ENCODE results near the gene SOS2. TPM values are rescaled to one million over a fixed set of nuclear protein-coding genes. Genes with fewer than 3 reads are reported as not detected.

Gene SOS2
- total RNA-seq, 4 donors from 2014 or later = 13.8 to 29.6 (median 18.6) TPM

- TF ChIP-seq POLR2A (IDR thresholded peaks at IDR 0.05) (no peak), CTCF (IDR thresholded peaks at IDR 0.05) (no peak)
- H3K27me3 ChIP-seq = no peaks in the 10 kb centered on the region
- no peak overlapping the region for H3K4me3 ChIP-seq
- no peak overlapping the region for H3K27ac ChIP-seq
- H3K36me3 ChIP-seq = peaks cover 0 to 65% (median 0%) of the 10 kb centered on the region in 3 donors
- DNase-seq = no peak
- peaks cover 0 to 9% (median 0%) of the 10 kb centered on the region in 3 donors for H3K4me1 ChIP-seq
- H3K9me3 ChIP-seq = no peaks in the 10 kb centered on the region
- 87 to 89% methylated on average over 5 of the region's 5 CpGs for WGBS, 2 donors
- intact Hi-C loops (cut with DNase I) = no loop called here
Measured at GRCh38 chr14:50121486-50121885, 109.9 kb downstream of the SOS2 start.

GRCh38 chr14:50117456-50117855 is 113.9 kb downstream of the SOS2 start:
- 84 to 88% methylated on average over 2 of the region's 2 CpGs for WGBS, 2 donors

GRCh38 chr14:50116966-50117365 is 114.4 kb downstream of the SOS2 start:
- Histone ChIP-seq H3K36me3 (peaks cover 0 to 59% (median 12%) of the 10 kb centered on the region in 3 donors), H3K4me3 (peak overlapping the region; percentile 68 to 96 (median 85)), H3K4me1 (peaks cover 6 to 31% (median 7%) of the 10 kb centered on the region in 3 donors), H3K27ac (peak overlapping the region; percentile 90 to 95 (median 94)), H3K27me3 (no peaks in the 10 kb centered on the region), H3K9me3 (no peaks in the 10 kb centered on the region)
- TF ChIP-seq POLR2A (IDR thresholded peaks at IDR 0.05) (no peak), CTCF (IDR thresholded peaks at IDR 0.05) (no peak)
- WGBS, 2 donors = 37 to 43% methylated on average over 2 of the region's 2 CpGs
- no peak for DNase-seq
- intact Hi-C loops (cut with DNase I) = no loop called here

More at GRCh38 chr14:50117456-50117855, 113.9 kb downstream of the SOS2 start:
- intact Hi-C loops (cut with DNase I) = no loop called here
- Histone ChIP-seq H3K4me3 (no peak overlapping the region), H3K27me3 (no peaks in the 10 kb centered on the region), H3K36me3 (peaks cover 0 to 54% (median 8%) of the 10 kb centered on the region in 3 donors), H3K4me1 (peaks cover 6 to 31% (median 7%) of the 10 kb centered on the region in 3 donors), H3K27ac (peak overlapping the region in 2 of 4 donors; percentile 90 to 94), H3K9me3 (no peaks in the 10 kb centered on the region)
- no peak for DNase-seq
- TF ChIP-seq POLR2A (IDR thresholded peaks at IDR 0.05) = no peak
- TF ChIP-seq CTCF (IDR thresholded peaks at IDR 0.05) = no peak

GRCh38 chr14:50116181-50116956 is 115.0 kb downstream of the SOS2 start, which contains the start of gene VCPKMT:
TSS of gene VCPKMT (minus strand) at chr14:50116572. CDS start at chr14:50116552, 20 bp downstream.
- 2 to 5% methylated on average over 4 to 20 of the region's 63 CpGs for WGBS, 2 donors
- Histone ChIP-seq H3K9me3 (no peaks in the 10 kb centered on the region), H3K27ac (peak within 1 kb of the TSS; percentile 90 to 95 (median 94)), H3K4me3 (peak within 1 kb of the TSS; percentile 68 to 96 (median 85)), H3K27me3 (no peaks in the 10 kb centered on the region), H3K36me3 (peaks cover 0 to 65% (median 12%) of the 10 kb centered on the region in 3 donors), H3K4me1 (peaks cover 6 to 31% (median 7%) of the 10 kb centered on the region in 3 donors)
- intact Hi-C loops (cut with DNase I) = no loop called here
- peak; percentile 62 for DNase-seq
- TF ChIP-seq POLR2A (IDR thresholded peaks at IDR 0.05) (peak in 3 of 4 donors; percentile 72 to 94 (median 89)), CTCF (IDR thresholded peaks at IDR 0.05) (peak in 2 of 6 experiments; percentile 17 to 47)

- peaks cover 0 to 73% (median 12%) of the 10 kb centered on the region in 3 donors for H3K36me3 ChIP-seq
- intact Hi-C loops (cut with DNase I) = no loop called here
- H3K4me1 ChIP-seq = peaks cover 6 to 34% (median 7%) of the 10 kb centered on the region in 3 donors
- TF ChIP-seq CTCF (IDR thresholded peaks at IDR 0.05) (no peak), POLR2A (IDR thresholded peaks at IDR 0.05) (no peak)
- 55 to 62% methylated on average over 3 of the region's 4 CpGs for WGBS, 2 donors
- no peaks in the 10 kb centered on the region for H3K9me3 ChIP-seq
- DNase-seq = no peak
- H3K27ac ChIP-seq = no peak overlapping the region
- H3K4me3 ChIP-seq = no peak overlapping the region
- no peaks in the 10 kb centered on the region for H3K27me3 ChIP-seq
Measured at GRCh38 chr14:50113381-50114035, 117.9 kb downstream of the SOS2 start.
